Chondrocyte (in vitro differentiated cells): ENCODE results near the gene YBX3. TPM values are rescaled to one million over a fixed set of nuclear protein-coding genes. Genes with fewer than 3 reads are reported as not detected.

Source experiments
- DNase-seq: peaks from one replicate; pipeline ENCODE4 v3.0.0; 2021; ENCODE audit warnings: mixed read lengths, low spot score
- H3K27ac Mint-ChIP-seq: one replicate; pipeline ENCODE4 v1.8.0; 2021; ENCODE audit warnings: mild to moderate bottlenecking, moderate library complexity, mixed read lengths; ENCODE audit not compliant: unreplicated experiment
- H3K27me3 Mint-ChIP-seq: 2 replicates; pipeline ENCODE4 v1.8.0; 2021; ENCODE audit warnings: low read depth, mixed read lengths
- H3K36me3 Mint-ChIP-seq: 2 replicates; pipeline ENCODE4 v1.8.0; 2021; ENCODE audit warnings: low read depth, mixed read lengths
- H3K4me1 Mint-ChIP-seq: 2 replicates; pipeline ENCODE4 v1.8.0; 2021; ENCODE audit warnings: low read depth, mild to moderate bottlenecking, mixed read lengths
- H3K4me3 Mint-ChIP-seq: one replicate; pipeline ENCODE4 v1.8.0; 2021; ENCODE audit warnings: mild to moderate bottlenecking, moderate library complexity, mixed read lengths; ENCODE audit not compliant: unreplicated experiment
- H3K9me3 Mint-ChIP-seq: 2 replicates; pipeline ENCODE4 v1.8.0; 2021; ENCODE audit warnings: low read depth, mixed read lengths
- CTCF ChIP-seq: fragments of 200-600 bp; sonication (generic); IDR thresholded peaks from 2 replicates; pipeline ENCODE4 v1.5.0; 2021; ENCODE audit warnings: antibody characterized with exemption, mild to moderate bottlenecking, moderate library complexity
- total RNA-seq: library from RNA; stranded (reverse); gene quantifications from 3 replicates; pipeline ENCODE4 v1.2.1, GENCODE V29; 2021

YBX3 gene
- total RNA-seq, 1 donor from 2014 or later, result 249 TPM

- DNase-seq, result no peak
- Mint-ChIP-seq H3K36me3 (peaks cover 40% of the 10 kb centered on the region), H3K27ac (no peak overlapping the region), H3K4me3 (no peak overlapping the region), H3K4me1 (no peaks in the 10 kb centered on the region), H3K9me3 (no peaks in the 10 kb centered on the region), H3K27me3 (no peaks in the 10 kb centered on the region)
- no peak for TF ChIP-seq CTCF
Measured at GRCh38 chr12:10697862-10698261, 25.3 kb downstream of the YBX3 start.

GRCh38 chr12:10697156-10697555, 26.0 kb downstream of the YBX3 start:
- no peak for DNase-seq
- Mint-ChIP-seq H3K27me3 (no peaks in the 10 kb centered on the region), H3K36me3 (peaks cover 37% of the 10 kb centered on the region), H3K27ac (no peak overlapping the region), H3K4me3 (no peak overlapping the region), H3K4me1 (no peaks in the 10 kb centered on the region), H3K9me3 (no peaks in the 10 kb centered on the region)
- no peak for TF ChIP-seq CTCF

GRCh38 chr12:10690906-10691305, 32.2 kb downstream of the YBX3 start:
- peaks cover 7% of the 10 kb centered on the region for H3K9me3 Mint-ChIP-seq
- H3K4me3 Mint-ChIP-seq, result no peak overlapping the region
- H3K36me3 Mint-ChIP-seq, result peaks cover 7% of the 10 kb centered on the region
- H3K27me3 Mint-ChIP-seq, result no peaks in the 10 kb centered on the region
- peaks cover 3% of the 10 kb centered on the region for H3K4me1 Mint-ChIP-seq
- TF ChIP-seq CTCF, result no peak
- DNase-seq, result no peak
- H3K27ac Mint-ChIP-seq, result no peak overlapping the region

- Mint-ChIP-seq H3K4me1 (peaks cover 3% of the 10 kb centered on the region), H3K27me3 (no peaks in the 10 kb centered on the region), H3K9me3 (peaks cover 7% of the 10 kb centered on the region), H3K27ac (no peak overlapping the region), H3K36me3 (no peaks in the 10 kb centered on the region), H3K4me3 (no peak overlapping the region)
- DNase-seq, result no peak
- TF ChIP-seq CTCF, result no peak
Measured at GRCh38 chr12:10689146-10689545, 34.0 kb downstream of the YBX3 start.

GRCh38 chr12:10688042-10688441, 35.1 kb downstream of the YBX3 start:
- H3K4me1 Mint-ChIP-seq, result peaks cover 3% of the 10 kb centered on the region
- H3K4me3 Mint-ChIP-seq, result no peak overlapping the region
- no peak for TF ChIP-seq CTCF
- no peaks in the 10 kb centered on the region for H3K36me3 Mint-ChIP-seq
- DNase-seq, result no peak
- peaks cover 7% of the 10 kb centered on the region for H3K9me3 Mint-ChIP-seq
- H3K27ac Mint-ChIP-seq, result no peak overlapping the region
- no peaks in the 10 kb centered on the region for H3K27me3 Mint-ChIP-seq
